HCT116 (cell line): Measurements from ENCODE around the gene RHEBL1.

Source experiments
- JUND ChIP-seq: IDR thresholded peaks from 2 replicates; pipeline ENCODE4 v1.6.1; 2012
- POLR2A ChIP-seq: IDR thresholded peaks from 2 replicates; pipeline ENCODE4 v1.7.0; 2011; ENCODE audit warnings: borderline replicate concordance; ENCODE audit not compliant: insufficient read depth, insufficient read length; ENCODE audit errors: extremely low read depth
- POLR2AphosphoS5 ChIP-seq: IDR thresholded peaks from 2 replicates; pipeline ENCODE4 v1.6.1; 2011; ENCODE audit warnings: mild to moderate bottlenecking, low read depth, low read length, moderate library complexity
- SP1 ChIP-seq: IDR thresholded peaks from 2 replicates; pipeline ENCODE4 v1.6.1; 2012; ENCODE audit warnings: low read depth
- TF ChIP-seq, protein P1 (sequence below), 3 experiments: fragments of 200-600 bp in 1 of 3; sonication (generic) in 1 of 3; IDR thresholded peaks in 2 of 3; conservative IDR thresholded peaks in 1 of 3; 2 replicates each; pipeline ENCODE4 v1.5.1; 2012 to 2017; ENCODE audit warnings: low read depth in 2 of 3, low read length in 2 of 3, antibody characterized with exemption in 1 of 3, borderline replicate concordance in 1 of 3, control low read depth in 1 of 3, mild to moderate bottlenecking in 1 of 3, mixed read lengths in 1 of 3, mixed run types in 1 of 3, moderate library complexity in 1 of 3; ENCODE audit not compliant: insufficient read depth in 1 of 3
- TF ChIP-seq, protein P2 (sequence below): IDR thresholded peaks from 2 replicates; pipeline ENCODE4 v1.6.1; 2011; ENCODE audit warnings: mild to moderate bottlenecking, low read length, moderate library complexity; ENCODE audit not compliant: insufficient replicate concordance; ENCODE audit errors: extremely low read depth

DNA sequence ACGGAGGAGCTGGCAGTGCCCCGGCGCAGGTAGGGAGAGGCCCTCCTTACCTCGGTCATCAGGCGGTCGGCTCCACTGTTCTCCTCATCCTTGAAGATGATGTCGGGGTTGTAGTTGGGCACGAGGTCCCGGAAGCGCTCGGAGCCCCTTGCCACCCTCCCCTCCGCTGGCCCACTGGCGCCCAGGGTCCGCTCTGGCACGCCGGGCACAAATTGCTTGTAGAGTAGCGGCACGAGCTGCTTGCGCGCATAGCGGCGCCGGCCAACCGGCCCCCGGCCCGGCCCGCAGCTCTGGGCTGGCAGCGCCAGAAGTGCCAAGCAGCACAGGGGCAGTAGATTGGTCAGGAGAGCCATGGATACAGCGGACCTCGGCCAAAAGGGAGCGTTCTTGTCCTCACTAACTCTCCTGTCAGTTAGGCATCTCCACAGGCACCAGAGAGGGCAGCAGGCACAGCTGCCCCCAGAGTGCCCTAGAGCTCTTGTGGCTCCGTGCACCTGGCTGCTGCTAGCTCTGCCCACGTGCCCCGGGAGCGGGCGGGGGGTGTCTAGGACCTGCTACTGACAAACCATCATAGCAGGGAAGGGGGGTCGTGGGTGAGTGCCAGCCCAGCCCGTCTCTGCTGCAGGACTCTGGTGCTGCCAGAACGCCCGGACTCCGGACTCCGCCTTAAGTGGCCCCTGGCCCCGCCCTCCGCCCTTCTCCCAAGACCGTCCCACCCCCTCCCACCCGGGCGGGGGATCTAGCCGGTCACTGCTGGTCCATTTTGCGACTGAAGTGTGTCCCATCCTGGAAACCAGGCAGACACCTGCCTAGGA lies 24.6 kb upstream of the RHEBL1 start, which contains the start of gene DHH:
- TF ChIP-seq POLR2AphosphoS5 = no peak
- TF ChIP-seq, protein P1, sequence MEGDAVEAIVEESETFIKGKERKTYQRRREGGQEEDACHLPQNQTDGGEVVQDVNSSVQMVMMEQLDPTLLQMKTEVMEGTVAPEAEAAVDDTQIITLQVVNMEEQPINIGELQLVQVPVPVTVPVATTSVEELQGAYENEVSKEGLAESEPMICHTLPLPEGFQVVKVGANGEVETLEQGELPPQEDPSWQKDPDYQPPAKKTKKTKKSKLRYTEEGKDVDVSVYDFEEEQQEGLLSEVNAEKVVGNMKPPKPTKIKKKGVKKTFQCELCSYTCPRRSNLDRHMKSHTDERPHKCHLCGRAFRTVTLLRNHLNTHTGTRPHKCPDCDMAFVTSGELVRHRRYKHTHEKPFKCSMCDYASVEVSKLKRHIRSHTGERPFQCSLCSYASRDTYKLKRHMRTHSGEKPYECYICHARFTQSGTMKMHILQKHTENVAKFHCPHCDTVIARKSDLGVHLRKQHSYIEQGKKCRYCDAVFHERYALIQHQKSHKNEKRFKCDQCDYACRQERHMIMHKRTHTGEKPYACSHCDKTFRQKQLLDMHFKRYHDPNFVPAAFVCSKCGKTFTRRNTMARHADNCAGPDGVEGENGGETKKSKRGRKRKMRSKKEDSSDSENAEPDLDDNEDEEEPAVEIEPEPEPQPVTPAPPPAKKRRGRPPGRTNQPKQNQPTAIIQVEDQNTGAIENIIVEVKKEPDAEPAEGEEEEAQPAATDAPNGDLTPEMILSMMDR (IDR thresholded peaks at IDR 0.05 in 2 of 3, conservative IDR thresholded peaks at IDR 0.05 in 1 of 3; ENCODE audit: borderline replicate concordance in 1 of 3, insufficient read depth in 1 of 3, low read depth in 2 of 3, low read length in 2 of 3) = no peak
- no peak for TF ChIP-seq POLR2A
- TF ChIP-seq, protein P2, sequence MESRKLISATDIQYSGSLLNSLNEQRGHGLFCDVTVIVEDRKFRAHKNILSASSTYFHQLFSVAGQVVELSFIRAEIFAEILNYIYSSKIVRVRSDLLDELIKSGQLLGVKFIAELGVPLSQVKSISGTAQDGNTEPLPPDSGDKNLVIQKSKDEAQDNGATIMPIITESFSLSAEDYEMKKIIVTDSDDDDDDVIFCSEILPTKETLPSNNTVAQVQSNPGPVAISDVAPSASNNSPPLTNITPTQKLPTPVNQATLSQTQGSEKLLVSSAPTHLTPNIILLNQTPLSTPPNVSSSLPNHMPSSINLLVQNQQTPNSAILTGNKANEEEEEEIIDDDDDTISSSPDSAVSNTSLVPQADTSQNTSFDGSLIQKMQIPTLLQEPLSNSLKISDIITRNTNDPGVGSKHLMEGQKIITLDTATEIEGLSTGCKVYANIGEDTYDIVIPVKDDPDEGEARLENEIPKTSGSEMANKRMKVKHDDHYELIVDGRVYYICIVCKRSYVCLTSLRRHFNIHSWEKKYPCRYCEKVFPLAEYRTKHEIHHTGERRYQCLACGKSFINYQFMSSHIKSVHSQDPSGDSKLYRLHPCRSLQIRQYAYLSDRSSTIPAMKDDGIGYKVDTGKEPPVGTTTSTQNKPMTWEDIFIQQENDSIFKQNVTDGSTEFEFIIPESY = no peak
- no peak for TF ChIP-seq SP1
- no peak for TF ChIP-seq JUND
